GM21390 (cell line): ENCODE measurements around the gene ZDHHC12.

Experiments used
- ATAC-seq: cut with Tn5 transposase; IDR thresholded peaks from one replicate; pipeline ENCODE4 v1.9.1; 2021; ENCODE audit not compliant: unreplicated experiment

ZDHHC12 gene

DNA sequence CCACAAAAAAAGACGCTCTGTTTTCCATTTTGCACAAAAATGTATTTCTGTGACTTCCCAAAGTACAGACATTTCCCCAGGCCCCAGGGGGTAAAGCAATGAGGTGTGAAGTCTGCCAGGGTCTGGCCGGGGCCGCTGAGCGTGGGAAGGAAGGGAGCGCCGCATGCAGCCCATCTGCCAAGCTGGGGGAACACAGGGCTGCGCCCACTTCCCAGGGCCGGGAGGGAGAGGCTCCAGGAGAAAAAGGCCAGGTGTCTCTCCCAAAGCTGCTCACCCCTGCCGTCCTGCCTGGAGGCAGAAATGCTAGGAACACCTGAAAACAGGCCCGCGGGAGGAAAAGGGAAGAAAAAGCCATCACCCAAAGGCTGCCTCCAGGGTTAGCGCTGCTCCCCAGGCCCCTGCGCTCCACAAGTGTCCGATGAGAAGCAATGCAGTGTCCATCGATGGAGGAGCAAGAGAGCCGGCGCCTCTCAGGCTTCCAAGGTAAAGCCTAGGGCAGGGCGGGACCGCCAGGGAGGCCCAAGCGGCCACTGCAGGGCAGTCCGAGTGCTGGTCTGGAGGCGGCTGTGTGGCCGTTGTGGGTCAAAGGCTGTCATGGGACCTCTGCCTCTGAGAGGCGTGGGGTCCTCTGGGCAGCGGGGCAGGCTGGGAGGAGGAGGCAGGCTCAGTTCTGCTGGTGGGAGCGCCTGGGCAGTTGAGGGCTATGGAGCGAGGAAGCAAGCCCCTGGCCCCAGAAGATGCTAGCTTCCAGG lies 6.0 kb upstream of the ZDHHC12 start:
- ATAC-seq, result no peak

DNA sequence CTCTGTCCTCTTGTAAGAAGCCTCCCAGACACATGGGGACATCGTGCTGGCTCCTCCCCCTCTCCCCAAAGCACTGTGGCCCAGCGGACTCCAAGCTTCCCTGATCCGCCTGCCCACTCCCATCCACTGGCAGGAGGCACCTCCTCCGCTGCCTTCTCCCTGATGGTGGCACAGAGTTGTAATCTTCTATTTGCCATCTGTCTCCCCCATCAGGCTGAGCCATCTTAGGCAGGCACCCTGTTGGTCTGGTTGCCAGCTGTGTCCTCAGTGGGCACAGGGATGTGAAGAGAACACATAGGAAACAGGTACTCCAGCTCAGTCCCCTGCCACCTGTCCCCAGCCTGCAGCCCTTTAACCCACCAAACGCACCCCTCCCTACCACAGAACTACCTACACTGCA lies 5.4 kb upstream of the ZDHHC12 start:
- ATAC-seq, result no peak

DNA sequence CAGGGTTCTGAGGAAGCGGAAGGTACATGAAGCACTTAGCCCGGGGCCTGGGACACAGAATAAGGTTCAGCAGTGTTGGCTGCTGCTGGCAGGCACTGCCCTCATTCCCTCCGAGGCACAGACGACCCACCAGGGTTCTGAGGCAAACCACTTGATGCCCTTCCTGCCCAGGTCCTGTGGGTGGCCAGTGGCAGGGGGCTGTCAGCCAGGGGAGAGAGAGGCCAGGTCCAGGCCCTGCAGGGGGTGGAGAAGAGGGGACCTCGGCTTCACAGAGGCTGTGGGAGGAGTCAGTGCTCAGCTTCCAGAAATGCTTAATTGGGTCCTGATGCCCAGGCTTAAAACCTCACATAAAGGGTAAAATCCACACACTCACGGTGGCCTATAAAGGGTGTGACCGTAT lies 4.4 kb upstream of the ZDHHC12 start:
- no peak for ATAC-seq

DNA sequence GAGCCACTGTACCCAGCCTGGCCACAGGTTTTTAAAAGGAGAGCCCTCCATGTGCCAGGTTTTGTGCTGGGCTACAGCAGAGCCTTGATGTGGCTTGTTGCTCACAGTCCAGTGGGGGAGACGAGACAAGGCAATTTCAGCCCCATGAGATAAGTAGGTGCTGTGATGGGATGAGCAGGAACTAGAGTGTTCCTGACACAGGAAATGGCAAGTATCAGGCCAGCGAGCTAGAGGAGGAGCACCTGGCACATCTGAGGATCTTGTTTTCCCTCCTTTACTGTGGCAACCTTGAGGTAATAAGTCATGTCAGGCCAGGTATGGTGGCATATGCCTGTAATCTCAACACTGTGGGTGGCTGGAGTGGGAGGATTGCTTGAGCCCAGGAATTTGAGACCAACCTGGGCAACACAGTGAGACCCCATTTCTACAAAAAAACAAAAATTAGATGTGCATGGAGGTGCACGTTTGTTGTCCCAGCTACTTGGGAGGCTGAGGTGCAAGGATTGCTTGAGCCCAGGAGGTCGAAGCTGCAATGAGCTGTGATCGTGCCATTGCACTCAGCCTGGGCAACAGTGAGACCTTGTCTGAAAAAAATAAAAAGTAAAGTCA lies 3.8 kb upstream of the ZDHHC12 start:
- ATAC-seq, result no peak

DNA sequence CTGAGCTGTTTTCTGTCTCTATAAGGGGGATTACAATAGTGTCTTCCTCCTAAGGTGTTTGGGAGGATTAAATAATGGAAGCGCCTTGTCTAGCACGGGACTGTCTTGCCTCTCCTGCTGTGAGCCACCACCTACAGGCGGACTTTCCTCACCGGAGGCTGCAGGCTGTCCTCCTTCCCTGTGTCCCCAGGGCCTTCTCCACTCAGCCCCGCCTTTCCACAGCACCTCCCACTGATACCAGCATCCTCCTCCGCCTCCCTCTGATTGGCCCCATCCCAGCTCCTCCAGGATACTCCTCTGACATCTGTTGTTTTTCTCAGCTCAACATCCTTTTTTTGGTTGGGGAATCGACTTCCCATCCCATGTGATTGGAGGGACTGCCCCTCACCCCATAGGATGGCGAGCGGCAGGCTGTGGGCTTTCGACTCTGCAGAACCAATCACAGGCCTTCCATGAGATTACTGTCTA lies 851 bp upstream of the ZDHHC12 start:
- ATAC-seq, result no peak

DNA sequence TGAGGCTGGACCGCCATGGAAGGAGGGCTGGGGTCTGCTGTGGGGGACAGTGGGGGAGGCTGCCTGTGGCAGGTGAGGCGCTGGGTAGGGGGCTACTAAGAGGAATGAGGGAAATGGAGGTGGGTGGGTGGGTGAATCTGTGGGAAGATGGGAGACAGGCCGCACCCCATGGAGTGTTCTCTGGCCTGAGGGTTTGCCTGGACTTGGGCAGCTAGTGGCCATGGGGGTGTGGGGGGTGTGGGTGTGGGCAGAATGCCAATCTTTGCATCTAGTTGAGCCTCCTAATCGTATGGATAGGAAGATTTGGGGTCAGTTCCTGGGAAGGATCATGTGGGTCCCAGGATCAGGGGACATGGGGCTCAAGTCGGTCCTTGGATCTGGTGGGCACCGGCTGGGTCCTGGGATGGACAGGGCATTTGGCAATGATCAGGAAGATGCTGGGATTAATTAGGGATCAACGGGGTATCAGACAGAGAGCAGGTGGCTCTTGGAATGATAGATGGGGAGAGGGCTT lies 518 bp downstream of the ZDHHC12 start:
- ATAC-seq, result no peak

DNA sequence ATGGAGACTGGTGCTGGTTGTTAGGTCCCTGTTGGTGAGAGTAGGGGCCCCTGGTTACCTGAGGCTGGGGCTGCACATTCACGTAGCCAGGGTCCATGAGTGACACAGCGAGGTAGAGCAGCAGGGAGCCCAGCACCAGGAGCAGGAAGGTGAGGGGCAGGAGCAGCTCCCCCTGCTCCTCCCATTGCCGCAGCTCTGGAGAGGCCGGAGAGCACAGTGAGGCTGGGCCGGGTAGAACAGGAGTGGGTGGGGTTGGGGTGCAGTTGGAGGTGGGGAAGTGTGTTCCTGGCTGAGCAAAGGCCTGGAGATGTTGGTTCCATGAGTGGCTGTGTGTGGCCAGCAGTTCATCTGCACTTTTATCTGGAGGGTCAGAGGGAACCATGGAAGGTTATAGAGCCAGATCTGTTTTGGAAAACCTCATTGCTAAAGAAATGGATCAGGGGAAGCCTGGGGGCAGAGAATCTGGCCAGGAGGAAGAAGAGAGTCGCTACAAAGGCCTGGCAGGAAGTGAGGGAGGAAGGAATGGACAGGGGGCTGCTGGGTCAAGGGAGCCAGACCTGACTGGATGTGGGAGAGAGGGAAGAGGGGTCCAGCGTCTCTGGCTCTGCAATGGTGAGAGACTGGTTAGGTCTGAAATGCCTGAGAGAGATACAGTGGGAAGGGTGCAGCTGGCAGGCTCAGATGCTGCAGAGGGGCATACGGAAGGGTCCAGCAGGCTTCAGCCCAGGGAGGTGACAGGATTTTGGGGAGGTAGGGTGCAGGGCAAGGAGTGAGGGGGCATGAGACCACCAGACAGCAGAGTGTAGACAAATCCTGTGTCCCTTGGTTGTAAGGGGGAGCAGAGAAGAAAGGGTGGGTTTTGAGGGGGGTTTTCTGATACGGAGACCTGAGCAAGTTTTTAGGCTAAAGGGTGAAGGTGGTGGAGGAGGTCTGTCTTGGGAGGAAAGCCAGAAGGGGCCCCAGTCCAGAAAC lies 1.3 kb downstream of the ZDHHC12 start:
- ATAC-seq, result no peak

DNA sequence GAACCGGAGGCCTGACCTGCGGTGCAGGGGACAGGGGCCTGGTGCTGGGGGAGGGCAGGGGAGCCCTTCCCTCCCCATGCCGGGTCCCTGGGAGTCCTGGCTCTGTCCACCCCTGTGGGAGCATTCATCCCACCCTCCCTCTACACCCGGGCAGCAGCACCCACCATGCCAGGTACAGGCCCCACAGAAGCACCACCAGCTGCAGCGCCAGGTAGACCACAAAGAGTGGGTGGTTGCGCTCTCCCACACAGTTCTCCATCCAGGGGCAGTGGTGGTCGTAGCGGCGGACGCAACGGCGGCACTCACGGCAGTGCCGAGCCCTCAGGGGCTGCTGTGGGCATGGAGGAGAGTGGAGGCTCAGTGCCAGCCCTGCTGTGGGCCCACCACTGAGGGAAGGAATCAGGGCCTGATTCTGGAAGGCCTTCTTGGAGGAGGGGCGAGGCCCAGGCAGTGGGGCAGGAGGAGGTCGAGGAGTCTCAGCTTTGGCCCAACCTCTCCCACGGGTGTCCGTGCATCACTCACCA lies 2.4 kb downstream of the ZDHHC12 start:
- no peak for ATAC-seq

DNA sequence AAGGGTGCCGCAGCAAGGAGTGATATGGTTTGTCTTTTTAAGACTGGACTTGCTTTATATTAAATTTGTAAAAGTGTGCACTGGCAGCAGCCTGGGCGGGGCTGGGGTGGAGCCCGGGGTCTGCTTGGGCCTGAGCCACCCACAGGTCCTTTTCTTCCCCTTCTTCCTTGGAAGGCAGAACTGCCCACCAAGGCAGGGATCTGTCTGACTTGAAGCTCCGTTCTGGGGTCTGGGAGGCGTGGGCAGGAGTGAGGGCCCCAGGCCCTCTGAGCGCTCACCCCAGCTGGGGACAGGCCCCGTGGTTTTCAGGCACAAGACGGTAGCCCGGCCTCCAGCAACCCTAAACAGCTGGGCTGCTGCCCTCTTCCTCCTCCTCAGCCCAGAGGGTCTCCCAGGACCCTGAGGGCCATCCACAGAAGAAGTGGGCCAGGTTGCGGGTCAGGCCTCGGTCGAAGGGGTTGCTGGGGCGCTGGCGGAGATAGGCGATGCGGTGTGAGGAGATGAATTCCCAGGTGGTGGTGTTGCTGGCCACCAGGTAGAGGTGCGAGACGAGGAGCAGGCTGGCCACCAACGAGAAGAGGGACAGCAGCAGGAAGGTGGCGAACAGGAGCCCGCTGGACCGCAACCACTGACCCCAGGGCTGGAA lies 3.0 kb downstream of the ZDHHC12 start:
- ATAC-seq, result no peak

DNA sequence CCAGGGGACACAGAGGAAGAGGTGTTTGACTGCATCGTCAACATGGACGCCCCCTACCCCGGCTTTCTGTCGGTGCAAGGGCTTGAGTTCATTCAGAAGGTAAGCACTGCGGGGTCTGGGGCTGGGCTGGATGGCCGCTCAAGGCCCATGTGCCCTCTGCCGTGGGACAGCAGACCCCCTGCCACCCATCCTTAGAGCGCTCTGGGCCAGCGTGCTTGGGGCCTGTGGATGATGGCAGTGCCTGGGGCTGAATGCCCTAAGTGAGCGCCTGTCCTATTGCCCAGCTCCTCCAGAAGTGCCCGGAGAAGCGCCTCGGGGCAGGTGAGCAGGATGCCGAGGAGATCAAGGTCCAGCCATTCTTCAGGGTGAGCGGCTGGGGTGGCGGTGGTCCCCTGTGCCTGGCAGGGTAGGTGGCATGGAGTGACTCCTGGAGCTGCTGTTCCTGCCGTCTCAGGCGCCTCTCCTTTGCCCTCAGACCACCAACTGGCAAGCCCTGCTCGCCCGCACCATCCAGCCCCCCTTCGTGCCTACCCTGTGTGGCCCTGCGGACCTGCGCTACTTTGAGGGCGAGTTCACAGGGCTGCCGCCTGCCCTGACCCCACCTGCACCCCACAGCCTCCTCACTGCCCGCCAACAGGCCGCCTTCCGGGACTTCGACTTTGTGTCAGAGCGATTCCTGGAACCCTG lies 3.9 kb downstream of the ZDHHC12 start:
- no peak for ATAC-seq

DNA sequence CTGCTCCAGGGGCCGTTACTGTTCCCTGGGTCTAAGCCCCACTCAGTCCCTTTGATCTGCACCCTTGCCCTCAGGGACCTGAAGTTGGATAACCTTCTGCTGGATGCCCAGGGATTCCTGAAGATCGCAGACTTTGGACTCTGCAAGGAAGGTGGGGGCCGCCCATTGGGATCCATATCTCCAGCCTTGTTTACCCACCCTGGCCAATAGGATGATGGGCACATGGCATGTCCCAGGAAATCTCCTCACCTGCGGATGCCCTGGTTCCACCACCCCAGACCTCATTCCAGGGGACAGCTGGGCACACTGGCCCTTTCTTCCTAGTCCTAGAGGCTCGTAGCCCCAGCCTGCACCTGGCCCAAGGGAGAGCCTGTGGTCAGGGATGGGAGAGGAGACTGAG lies 5.5 kb downstream of the ZDHHC12 start:
- ATAC-seq, result no peak

DNA sequence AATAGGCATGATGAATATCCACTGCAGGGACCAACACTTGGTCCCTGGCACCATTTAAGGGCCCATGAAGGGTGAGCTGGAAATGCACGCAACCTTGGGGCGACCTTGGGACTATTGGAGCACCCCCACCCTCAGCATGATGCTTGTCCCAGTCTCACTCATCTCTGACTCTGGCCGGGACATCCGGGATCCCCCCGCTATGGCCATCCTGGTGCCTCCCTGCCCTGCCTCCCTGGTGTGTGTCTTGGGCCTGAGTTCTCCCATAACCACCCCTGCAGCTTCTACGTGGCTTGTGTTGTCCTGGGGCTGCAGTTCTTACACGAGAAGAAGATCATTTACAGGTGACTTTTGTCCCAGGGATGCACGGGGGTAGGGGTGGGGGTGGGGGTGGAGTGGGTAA lies 5.9 kb downstream of the ZDHHC12 start:
- ATAC-seq, result no peak

DNA sequence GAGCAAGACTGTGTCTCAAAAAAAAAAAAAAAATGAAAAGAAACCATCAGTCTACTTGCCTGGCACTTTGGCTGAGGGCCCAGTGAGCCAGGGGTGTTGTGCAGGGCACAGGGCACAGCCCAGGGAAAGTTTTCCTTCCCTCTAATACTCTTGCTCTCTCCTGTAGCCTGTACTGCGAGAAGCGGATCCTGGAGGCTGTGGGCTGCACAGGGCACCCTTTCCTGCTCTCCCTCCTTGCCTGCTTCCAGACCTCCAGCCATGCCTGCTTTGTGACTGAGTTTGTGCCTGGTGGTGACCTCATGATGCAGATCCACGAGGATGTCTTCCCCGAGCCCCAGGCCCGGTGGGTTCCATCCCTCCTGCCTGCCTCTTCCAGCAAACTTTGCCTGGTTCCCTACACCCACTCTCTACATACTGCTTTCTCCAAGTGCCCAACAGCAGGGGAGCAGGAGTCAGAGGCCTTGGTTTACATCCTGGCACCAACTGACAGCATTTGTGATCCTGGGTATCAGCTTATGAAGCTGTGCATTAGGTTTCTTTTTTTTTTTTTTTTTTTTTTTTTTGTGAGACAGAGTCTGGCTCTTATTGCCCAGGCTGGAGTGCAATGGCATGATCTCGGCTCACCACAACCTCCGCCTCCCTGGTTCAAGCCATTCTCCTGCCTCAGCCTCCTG lies 7.2 kb downstream of the ZDHHC12 start:
- ATAC-seq, result no peak

DNA sequence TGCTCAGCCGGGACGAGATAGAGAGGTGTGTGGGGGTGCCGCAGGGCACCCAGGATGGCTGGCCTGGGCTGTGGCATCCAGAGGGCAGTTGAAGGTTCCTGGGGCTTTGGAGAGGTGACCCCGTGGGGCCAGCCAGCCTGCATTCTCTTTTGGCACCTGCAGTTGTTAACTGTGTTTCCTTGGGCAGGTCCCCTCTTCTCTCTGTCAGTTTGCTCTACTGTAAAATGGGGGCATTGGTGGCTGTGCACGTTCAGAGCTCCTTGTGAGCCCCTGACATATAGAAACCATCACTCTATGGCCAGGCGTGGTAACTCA lies 8.5 kb downstream of the ZDHHC12 start:
- ATAC-seq, result no peak

DNA sequence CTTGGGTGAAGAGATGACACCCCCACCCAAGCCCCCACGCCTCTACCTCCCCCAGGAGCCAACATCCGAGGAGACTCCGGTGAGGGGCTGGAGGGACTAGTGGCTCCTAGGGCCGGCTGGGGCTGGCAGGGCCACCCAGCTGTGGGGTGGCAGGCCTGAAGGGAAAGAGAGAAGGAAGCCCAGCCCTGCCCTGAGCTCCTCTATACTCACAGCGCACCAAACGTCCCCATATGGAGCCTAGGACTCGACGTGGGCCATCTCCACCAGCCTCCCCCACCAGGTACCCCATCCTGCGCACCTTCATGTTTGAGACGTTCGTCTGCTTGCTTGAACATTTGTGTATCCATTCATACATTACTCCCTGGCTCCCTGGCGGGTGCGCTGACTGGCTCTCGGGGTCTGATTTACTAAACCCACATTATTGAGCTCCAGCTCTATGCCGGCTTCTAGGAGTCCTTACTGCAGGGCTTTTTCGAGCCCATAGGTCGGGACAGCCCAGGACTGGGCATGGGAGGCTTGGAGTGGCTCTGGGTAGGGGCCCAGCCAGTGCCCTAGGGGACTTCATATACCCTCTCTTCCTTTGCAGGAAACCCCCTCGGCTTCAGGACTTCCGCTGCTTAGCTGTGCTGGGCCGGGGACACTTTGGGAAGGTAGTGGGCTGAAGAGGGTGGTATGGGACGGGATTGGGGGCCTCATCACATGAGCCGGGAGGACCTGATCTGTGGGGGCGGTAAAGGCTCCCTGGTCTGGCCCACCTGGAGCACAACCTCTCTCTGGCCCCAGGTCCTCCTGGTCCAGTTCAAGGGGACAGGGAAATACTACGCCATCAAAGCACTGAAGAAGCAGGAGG lies 9.1 kb downstream of the ZDHHC12 start:
- ATAC-seq, result no peak

DNA sequence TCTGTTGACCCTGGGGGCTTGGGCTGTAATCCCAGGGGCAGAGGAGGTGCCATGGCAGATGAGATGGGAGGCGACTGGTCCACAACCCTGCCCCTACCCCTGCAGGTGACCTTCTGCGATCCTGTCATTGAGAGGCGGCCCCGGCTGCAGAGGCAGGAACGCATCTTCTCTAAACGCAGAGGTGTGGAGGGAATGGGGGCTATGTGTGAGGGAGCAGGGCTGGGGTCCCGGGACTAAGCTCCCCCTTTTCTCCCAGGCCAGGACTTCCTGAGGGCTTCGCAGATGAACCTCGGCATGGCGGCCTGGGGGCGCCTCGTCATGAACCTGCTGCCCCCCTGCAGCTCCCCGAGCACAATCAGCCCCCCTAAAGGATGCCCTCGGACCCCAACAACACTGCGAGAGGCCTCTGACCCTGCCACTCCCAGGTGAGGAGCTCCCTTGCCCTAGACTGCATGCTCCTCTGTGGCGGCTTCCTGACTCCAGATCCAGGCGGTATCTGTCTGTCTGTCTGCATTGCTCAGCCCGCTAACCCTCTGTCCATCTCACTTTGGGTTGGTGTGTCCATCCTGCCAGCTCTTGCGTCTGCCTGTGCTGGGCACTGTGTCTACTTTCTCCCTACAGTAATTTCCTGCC lies 9.9 kb downstream of the ZDHHC12 start:
- ATAC-seq, result no peak

DNA sequence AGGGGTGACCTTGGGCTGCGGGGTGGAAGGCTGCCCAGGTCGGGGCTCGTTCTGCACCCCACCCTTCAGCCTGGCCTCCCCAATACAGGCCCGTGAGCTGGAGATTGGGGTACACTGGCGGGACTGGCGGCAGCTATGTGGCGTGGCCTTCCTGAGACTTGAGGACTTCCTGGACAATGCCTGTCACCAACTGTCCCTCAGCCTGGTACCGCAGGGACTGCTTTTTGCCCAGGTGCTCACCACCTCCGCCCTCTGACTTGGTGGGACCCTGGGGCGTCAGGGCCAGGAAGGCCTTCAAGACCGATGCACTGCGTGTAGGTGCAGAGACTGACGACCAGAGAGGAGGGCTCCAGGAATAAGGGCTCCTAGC lies 10.5 kb downstream of the ZDHHC12 start:
- no peak for ATAC-seq
